OCI-LY7 (cell line): ENCODE data around the gene PPP3CB. TPM values are rescaled to one million over a fixed set of nuclear protein-coding genes. Genes with fewer than 3 reads are reported as not detected.

Experiments
- BruUV-seq: library from RNA; stranded (reverse); fragments of 400-500 nt; replicated peaks from 2 replicates; lab custom pipeline; 2021; lab: Mats Ljungman, UMichigan
- CTCF ChIA-PET: fragments of 300-600 bp; sonication (Branson Sonifier 250); formaldehyde crosslinking; loops from one replicate; lab custom pipeline; 2022; ENCODE audit warnings: antibody characterized with exemption; ENCODE audit not compliant: unreplicated experiment; lab: Charles Lee
- POLR2A ChIA-PET: fragments of 300-600 bp; sonication (Branson Sonifier 250); formaldehyde crosslinking; loops from one replicate; lab custom pipeline; 2022; ENCODE audit warnings: antibody characterized with exemption; lab: Charles Lee
- DNase-seq: peaks from one replicate; pipeline ENCODE4 v3.0.0-alpha.2; 2015; ENCODE audit warnings: low spot score
- H2AFZ ChIP-seq: fragments of 200-600 bp; sonication (generic), shearing (Covaris generic); 2 replicates; pipeline ENCODE4 v1.6.1; 2014; ENCODE audit warnings: mild to moderate bottlenecking, antibody characterized with exemption, low read length, moderate library complexity
- H3K27ac ChIP-seq: fragments of 200-600 bp; sonication (generic); 2 replicates; pipeline ENCODE4 v1.5.1; 2014; ENCODE audit warnings: mixed run types, low read depth, mild to moderate bottlenecking, moderate library complexity, low read length, inconsistent platforms; ENCODE audit not compliant: poor library complexity, severe bottlenecking
- H3K36me3 ChIP-seq: fragments of 200-600 bp; sonication (generic); 2 replicates; pipeline ENCODE4 v1.6.1; 2014; ENCODE audit warnings: mild to moderate bottlenecking, antibody characterized with exemption, low read length, moderate library complexity, mixed read lengths; ENCODE audit not compliant: insufficient read depth
- H3K4me1 ChIP-seq: fragments of 200-600 bp; sonication (generic); 2 replicates; pipeline ENCODE4 v1.5.1; 2014; ENCODE audit warnings: mild to moderate bottlenecking, low read length; ENCODE audit not compliant: insufficient read depth, poor library complexity, severe bottlenecking
- H3K4me2 ChIP-seq: fragments of 200-600 bp; sonication (generic); 2 replicates; pipeline ENCODE4 v1.6.1; 2014; ENCODE audit warnings: mild to moderate bottlenecking, low read length
- H3K4me3 ChIP-seq: fragments of 200-600 bp; sonication (generic); 2 replicates; pipeline ENCODE4 v1.5.1; 2014; ENCODE audit warnings: mild to moderate bottlenecking, low read depth, low read length; ENCODE audit not compliant: poor library complexity, severe bottlenecking
- H3K79me2 ChIP-seq: fragments of 200-600 bp; sonication (generic); 2 replicates; pipeline ENCODE4 v1.6.1; 2016; ENCODE audit warnings: low read depth, mild to moderate bottlenecking, low read length, moderate library complexity, mixed read lengths; ENCODE audit not compliant: insufficient read depth
- H3K9me2 ChIP-seq: fragments of 200-600 bp; sonication (generic); 2 replicates; pipeline ENCODE4 v1.6.1; 2016; ENCODE audit warnings: mild to moderate bottlenecking, low read length, mixed read lengths; ENCODE audit not compliant: insufficient read depth
- H3K9me3 ChIP-seq: fragments of 200-600 bp; sonication (generic); 2 replicates; pipeline ENCODE4 v1.6.1; 2014; ENCODE audit warnings: mild to moderate bottlenecking, mixed run types, low read length, mixed read lengths
- H4K20me1 ChIP-seq: fragments of 200-600 bp; sonication (generic); 2 replicates; pipeline ENCODE4 v1.6.1; 2014; ENCODE audit warnings: mild to moderate bottlenecking, antibody characterized with exemption, low read length, moderate library complexity, mixed read lengths; ENCODE audit not compliant: insufficient read depth
- EZH2phosphoT487 ChIP-seq: fragments of 200-600 bp; sonication (generic); IDR thresholded peaks from 2 replicates; pipeline ENCODE4 v1.6.1; 2018; ENCODE audit warnings: low read depth, borderline replicate concordance, mild to moderate bottlenecking, mixed run types, antibody characterized with exemption, low read length, moderate library complexity, mixed read lengths
- intact Hi-C: fragments of 100-400 bp; cut with micrococcal nuclease; formaldehyde crosslinking; loops from one replicate; pipeline ENCODE4 v1.10.0; 2022; ENCODE audit not compliant: unreplicated experiment
- total RNA-seq, 2 experiments: library from RNA; depleted of rRNA in 1 of 2; stranded (reverse); fragments of >200 nt in 1 of 2; shearing (Covaris generic) in 1 of 2; gene quantifications; 2 replicates each; pipeline ENCODE4 v1.2.3, GENCODE V29; 2014 to 2022
- TF ChIP-seq, protein P1 (sequence below): fragments of 200-600 bp; sonication (generic); conservative IDR thresholded peaks from 2 replicates; pipeline ENCODE4 v1.5.1; 2014; ENCODE audit warnings: mild to moderate bottlenecking, antibody characterized with exemption, low read length, moderate library complexity, mixed read lengths

The PPP3CB gene
- total RNA-seq, 2 experiments from 2014 or later: 18.6 to 43.1 TPM

DNA sequence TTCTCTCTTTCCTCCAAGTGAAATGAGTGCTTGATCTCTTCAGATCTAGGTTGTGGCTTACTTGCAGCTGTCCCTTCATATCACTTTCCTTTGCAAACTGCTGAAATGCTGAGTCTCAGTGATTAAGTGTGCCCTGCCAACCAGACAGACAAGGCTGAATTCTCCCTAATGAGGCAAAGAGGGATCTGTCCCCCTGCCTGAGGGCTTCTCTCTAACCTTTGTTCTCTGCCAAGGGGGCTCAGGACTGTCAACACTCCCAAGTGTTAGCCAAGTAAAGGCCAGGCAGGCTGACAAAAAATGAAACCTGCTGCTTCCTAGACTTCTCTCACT, 62.3 kb downstream of the PPP3CB start, which contains the start of gene MSS51:
Gene MSS51 (minus strand): TSS at position 24 of the 330 bp plus-strand sequence. CDS start 5,277 bp downstream, outside the sequence.
- Histone ChIP-seq H3K79me2 (no peaks in the 10 kb centered on the region), H3K36me3 (peaks cover 30% of the 10 kb centered on the region), H3K9me2 (no peaks in the 10 kb centered on the region), H3K27ac (no peak within 1 kb of the TSS), H2AFZ (no peak within 1 kb of the TSS), H3K9me3 (peaks cover 4% of the 10 kb centered on the region; the same call in 1 of the 2 replicates), H4K20me1 (no peaks in the 10 kb centered on the region), H3K4me2 (no peak within 1 kb of the TSS), H3K4me1 (no peaks in the 10 kb centered on the region), H3K4me3 (no peak within 1 kb of the TSS)
- BruUV-seq: no TSS peak
- TF ChIP-seq EZH2phosphoT487: no peak
- TF ChIP-seq, protein P1, sequence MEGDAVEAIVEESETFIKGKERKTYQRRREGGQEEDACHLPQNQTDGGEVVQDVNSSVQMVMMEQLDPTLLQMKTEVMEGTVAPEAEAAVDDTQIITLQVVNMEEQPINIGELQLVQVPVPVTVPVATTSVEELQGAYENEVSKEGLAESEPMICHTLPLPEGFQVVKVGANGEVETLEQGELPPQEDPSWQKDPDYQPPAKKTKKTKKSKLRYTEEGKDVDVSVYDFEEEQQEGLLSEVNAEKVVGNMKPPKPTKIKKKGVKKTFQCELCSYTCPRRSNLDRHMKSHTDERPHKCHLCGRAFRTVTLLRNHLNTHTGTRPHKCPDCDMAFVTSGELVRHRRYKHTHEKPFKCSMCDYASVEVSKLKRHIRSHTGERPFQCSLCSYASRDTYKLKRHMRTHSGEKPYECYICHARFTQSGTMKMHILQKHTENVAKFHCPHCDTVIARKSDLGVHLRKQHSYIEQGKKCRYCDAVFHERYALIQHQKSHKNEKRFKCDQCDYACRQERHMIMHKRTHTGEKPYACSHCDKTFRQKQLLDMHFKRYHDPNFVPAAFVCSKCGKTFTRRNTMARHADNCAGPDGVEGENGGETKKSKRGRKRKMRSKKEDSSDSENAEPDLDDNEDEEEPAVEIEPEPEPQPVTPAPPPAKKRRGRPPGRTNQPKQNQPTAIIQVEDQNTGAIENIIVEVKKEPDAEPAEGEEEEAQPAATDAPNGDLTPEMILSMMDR: no peak
- ChIA-PET CTCF (no interaction called here), POLR2A (interaction anchor here (0.9 to 1.3 kb wide), 2 partner anchors 8 to 13 kb away, joined by 3 to 4 read pairs; no protein-coding TSS in a partner anchor)
- no peak for DNase-seq
- intact Hi-C loops: no loop called here

DNA sequence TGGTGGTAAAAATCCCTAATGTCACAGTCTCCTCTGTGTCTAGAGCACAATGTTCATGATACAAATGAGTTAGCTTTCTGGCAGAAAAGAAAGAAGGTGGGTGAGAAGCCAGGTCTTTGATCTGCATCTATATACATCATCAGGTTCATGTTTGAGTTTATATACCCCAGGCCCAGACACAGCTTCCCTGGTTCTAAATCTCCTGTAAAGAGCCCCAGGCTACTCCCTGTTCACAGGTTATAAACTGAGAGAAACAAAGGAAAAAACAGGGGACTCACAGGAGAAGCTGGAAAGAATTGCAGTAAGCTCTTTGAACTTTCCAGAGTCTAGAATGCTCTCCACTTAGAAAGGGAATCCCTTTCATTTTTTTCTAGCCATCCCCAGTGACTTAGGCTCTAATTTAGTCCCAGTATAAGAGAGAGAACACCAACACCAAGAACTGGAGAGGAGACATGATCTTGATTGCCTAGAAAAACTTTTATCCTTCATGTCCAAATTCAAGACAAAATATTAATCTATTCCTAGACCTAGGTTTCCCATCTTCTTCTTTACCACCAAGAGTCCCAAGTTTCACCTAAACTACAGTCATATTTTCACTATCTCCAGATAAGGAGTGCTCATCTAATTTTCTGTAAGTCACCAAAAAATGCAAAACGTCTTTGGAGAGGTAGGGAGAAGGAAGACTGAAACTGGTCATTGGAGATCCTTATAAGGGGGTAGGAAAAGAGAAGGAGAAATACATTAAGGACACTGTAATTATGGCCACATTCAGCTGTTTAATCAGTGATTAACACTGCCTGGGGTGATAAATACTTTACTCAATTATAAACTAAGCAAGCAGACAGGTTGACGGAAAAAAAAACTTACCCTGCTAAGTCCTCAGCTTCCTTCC, 62.9 kb downstream of the PPP3CB start:
- BruUV-seq: no TSS peak
- H3K9me2 ChIP-seq: no peaks in the 10 kb centered on the region
- POLR2A ChIA-PET: interaction anchor here (1.3 kb wide), 1 partner anchor 8 kb away, joined by 3 read pairs; no protein-coding TSS in a partner anchor
- peaks cover 31% of the 10 kb centered on the region for H3K36me3 ChIP-seq
- H3K79me2 ChIP-seq: no peaks in the 10 kb centered on the region
- TF ChIP-seq, protein P1: no peak
- no peak for TF ChIP-seq EZH2phosphoT487
- DNase-seq: no peak
- intact Hi-C loops: no loop called here
- H3K27ac ChIP-seq: no peak overlapping the region
- H3K9me3 ChIP-seq: peaks cover 4% of the 10 kb centered on the region; the same call in 1 of the 2 replicates
- no peak overlapping the region for H3K4me2 ChIP-seq
- CTCF ChIA-PET: no interaction called here
- no peaks in the 10 kb centered on the region for H3K4me1 ChIP-seq
- no peaks in the 10 kb centered on the region for H4K20me1 ChIP-seq
- no peak overlapping the region for H3K4me3 ChIP-seq
- H2AFZ ChIP-seq: no peak overlapping the region

DNA sequence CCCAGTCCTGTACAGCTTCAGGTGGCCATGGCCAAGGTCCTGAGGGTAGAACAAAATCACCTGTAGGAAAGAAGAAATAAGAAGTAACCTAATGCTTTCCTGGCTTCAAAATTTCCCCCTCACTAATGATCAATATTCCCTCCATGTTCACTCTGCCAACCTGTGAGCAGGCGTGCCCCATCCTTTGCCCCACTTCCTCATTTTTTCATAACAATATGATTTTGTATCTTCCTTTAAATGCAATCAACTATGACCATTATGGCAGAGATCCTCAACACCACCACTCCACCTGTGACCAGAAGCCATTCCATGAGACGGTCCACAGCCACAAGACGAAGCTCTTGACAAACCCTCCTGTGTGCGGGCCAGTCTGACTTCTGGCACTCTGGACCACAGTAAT, 69.5 kb downstream of the PPP3CB start:
- Histone ChIP-seq H3K4me1 (no peaks in the 10 kb centered on the region), H3K36me3 (peaks cover 73% of the 10 kb centered on the region), H3K9me2 (no peaks in the 10 kb centered on the region), H3K79me2 (no peaks in the 10 kb centered on the region), H3K27ac (no peak overlapping the region), H4K20me1 (no peaks in the 10 kb centered on the region), H3K4me2 (no peak overlapping the region), H3K4me3 (no peak overlapping the region), H3K9me3 (peaks cover 4% of the 10 kb centered on the region; the same call in 1 of the 2 replicates), H2AFZ (no peak overlapping the region)
- no peak for DNase-seq
- BruUV-seq: no TSS peak
- CTCF ChIA-PET: no interaction called here
- intact Hi-C loops: no loop called here
- POLR2A ChIA-PET: no interaction called here
- TF ChIP-seq EZH2phosphoT487: no peak
- TF ChIP-seq, protein P1: no peak
